Right ventricle myocardium inferior (tissue), 1 donor: ENCODE data around the gene ATP1A2. TPM values are rescaled to one million over a fixed set of nuclear protein-coding genes. Genes with fewer than 3 reads are reported as not detected.

Experiments
- ATAC-seq: fragments of 200-7000 bp; cut with Tn5 transposase; one replicate; pipeline ENCODE4 v1.9.1; 2020; ENCODE audit warnings: mild to moderate bottlenecking, moderate library complexity
- DNase-seq: peaks from one replicate; pipeline ENCODE4 v3.0.0; 2021; ENCODE audit errors: missing footprints
- intact Hi-C: fragments of 100-400 bp; cut with DNase I; formaldehyde crosslinking; loops from one replicate; pipeline ENCODE4 v1.11.0; 2022
- total RNA-seq: library from RNA; stranded (reverse); fragmentation: NEBNext Ultra II Directional; extraction: Animal tissue kit (Norgen Biotek cat#: 25700); gene quantifications from one replicate; pipeline ENCODE4 v1.2.1, GENCODE V29; 2021
- donor health status: DM: no; HTN: yes; CAD: no; lungs with severe emphysema.

ATP1A2 gene
- total RNA-seq, 1 donor from 2014 or later = 209 TPM

DNA sequence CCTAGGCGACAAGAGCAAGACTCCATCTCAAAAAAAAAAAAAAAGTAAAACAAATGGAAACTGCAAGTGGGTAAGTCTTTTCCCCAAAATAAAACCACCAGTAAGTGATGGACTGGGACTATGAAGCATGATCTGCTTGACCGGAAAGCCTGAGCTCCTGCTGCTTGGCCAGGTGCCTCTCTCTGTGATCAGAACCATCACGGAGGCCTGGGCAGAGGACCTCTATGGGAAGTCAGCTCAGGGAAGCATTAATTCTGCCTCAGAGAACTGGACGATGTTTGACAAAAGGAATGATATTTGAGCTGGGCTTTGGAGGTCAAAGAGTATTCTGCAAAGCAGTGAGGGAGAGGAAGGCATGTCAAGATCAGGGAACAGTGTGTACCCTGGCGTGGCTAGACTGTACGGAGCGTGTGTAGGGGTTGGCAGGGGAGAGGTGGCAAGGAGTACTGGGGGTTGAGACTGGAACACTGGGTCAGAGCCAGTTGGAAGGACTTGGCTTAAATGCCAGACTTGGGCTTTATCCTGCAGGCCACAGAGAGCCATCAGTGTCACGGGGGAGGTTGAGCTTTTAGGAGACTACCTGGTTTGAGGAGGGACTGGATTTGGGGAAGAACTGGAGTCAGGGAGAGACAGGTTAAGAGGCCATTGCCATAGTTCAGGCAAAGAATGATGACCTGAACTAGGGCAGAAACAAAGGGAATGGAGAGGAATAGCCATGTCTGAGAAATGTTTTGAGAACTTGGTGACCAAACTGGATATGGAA lies 16.4 kb downstream of the ATP1A2 start:
- ATAC-seq (peak; percentile 90), DNase-seq (peak; percentile 75)
- intact Hi-C loops = loop anchor here (1.0 kb wide), 1 partner anchor 16 kb away; no protein-coding TSS in a partner anchor

DNA sequence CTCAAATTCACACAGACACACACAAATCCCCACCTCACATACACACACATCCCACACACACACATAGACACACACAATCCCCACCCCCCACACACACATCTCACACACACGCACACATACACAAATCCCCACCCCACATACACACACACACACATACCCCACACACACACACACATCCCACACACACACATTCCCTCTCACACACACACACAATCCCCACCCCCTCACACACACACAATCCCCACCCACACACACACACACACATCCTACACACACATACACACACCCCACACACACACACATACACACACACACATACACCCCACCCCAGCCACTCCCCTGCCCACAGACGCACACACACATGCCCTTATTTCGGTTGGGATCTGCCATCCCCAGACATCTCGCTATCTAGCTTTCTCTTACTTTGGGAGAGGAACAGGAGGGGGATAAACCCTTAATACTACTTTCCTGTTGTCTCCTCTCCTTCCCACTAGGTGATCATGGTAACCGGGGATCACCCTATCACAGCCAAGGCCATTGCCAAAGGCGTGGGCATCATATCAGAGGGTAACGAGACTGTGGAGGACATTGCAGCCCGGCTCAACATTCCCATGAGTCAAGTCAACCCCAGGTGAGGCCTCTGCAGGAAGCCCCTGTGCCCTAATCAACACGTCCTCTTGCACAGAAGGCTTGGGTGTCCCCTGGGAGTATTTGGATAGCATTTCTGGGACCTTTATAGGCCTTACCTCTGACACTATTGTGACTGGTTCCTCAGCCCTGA lies 18.6 kb downstream of the ATP1A2 start:
- no peak for DNase-seq
- intact Hi-C loops = no loop called here
- ATAC-seq = no peak

DNA sequence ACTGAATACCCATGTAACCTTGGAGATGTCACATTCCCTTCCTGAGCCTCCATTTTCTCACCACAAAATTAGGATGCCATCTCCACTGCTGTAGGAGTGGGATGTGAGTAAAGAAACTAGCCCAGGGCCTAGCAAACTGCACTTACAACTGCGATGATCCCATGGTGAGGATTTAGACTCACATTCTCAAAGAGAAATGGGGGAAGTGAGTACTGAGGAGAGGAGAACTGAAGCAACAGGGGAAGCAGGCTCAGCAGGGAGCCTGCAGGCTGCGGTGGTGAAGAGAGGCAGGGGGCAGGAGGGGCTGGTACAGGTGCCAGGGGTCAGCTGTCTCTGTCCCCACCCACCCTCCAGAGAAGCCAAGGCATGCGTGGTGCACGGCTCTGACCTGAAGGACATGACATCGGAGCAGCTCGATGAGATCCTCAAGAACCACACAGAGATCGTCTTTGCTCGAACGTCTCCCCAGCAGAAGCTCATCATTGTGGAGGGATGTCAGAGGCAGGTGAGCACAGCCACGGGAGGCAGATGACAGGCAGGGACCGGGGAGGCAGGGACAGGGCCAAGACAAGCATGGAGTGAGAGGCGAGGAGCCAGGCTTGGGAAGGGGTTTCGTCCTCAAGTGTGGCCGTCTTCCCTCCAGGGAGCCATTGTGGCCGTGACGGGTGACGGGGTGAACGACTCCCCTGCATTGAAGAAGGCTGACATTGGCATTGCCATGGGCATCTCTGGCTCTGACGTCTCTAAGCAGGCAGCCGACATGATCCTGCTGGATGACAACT lies 19.4 kb downstream of the ATP1A2 start:
- DNase-seq = no peak
- no peak for ATAC-seq
- intact Hi-C loops = no loop called here

DNA sequence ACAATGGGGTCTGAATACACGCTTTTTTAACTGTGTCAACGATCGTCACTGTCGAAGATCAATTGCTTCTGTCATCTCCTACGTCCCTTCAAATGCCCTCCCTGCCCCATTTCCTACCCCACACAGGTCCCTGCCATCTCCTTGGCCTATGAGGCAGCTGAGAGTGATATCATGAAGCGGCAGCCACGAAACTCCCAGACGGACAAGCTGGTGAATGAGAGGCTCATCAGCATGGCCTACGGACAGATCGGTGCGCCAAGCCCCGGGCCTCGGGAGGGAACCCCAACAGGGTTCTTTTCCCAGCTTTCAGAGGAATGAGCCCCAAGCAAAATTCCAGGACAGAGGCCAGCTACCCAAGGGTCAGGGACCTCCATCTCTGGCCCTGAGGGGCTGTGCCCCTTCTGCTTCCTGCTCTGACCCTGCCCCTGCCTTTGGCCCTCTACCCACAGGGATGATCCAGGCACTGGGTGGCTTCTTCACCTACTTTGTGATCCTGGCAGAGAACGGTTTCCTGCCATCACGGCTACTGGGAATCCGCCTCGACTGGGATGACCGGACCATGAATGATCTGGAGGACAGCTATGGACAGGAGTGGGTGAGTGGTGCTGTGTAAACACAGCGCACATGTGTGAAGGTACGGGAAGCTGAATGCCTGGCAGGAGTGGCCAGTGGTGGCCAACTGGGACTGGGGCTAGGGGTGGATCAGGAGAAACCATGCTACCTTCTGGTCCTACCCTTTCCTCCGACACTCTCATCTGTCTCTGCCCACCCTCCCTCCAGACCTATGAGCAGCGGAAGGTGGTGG lies 20.8 kb downstream of the ATP1A2 start:
- intact Hi-C loops = no loop called here
- no peak for ATAC-seq

DNA sequence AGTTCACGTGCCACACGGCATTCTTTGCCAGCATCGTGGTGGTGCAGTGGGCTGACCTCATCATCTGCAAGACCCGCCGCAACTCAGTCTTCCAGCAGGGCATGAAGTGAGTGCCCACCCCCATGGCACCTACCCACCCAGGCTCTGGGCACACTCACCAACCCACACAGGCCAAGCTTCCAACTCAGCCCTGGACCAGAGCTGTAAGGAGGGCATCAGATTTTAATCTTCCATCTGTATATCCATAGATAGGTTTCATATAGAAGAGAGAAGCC lies 21.3 kb downstream of the ATP1A2 start:
- DNase-seq = no peak
- ATAC-seq = no peak
- intact Hi-C loops = no loop called here

More for the DNA sequence above, 20.8 kb downstream of the ATP1A2 start:
- no peak for DNase-seq

DNA sequence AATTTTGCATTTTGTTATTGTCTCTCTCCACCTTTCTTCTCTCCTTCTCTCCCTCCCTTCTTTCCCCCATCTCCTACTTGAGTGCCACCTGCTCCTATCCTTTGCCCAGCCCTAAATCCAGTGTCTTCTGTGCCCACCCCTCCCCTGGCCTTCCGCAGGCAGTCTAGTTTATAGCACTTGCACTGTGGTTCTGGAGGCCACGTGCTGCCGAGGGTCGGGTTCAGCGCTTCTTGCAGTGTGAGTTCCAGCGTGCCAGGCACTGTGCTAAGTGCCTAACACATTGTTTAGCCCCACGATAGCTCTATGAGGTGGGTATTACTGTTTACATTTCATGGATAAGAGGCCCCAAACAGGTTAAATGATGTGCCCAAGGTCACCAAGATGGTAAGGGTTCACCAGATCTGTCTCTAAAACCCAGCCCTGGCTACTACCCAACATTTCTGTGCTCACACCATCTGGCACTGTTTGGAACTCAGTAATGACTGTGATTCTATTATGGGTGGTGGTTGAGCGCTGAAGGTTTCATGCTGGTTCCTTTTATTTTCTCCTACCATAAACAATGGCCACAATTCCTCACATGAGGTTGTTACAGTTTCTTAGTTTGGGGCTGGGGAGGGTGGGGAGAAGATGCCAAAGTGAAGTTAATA lies 21.8 kb downstream of the ATP1A2 start:
- DNase-seq (no peak), ATAC-seq (no peak)
- intact Hi-C loops = no loop called here

DNA sequence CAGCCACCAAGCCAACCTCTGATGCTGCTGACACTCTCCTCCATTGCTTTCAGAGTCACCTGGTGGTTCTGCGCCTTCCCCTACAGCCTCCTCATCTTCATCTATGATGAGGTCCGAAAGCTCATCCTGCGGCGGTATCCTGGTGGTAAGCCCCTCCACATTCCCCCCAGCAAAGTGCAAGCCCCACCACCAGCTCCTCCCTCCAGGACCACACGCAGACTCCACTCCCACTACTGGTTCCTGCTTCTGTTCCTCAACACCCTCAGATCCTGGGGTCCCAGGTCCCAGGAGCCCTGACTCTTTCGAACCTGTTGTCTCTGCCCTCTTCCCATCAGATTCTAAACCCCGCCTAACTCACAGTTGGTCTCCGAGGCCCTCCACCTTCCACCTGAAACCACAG lies 24.3 kb downstream of the ATP1A2 start:
- DNase-seq (no peak), ATAC-seq (no peak)
- intact Hi-C loops = no loop called here

DNA sequence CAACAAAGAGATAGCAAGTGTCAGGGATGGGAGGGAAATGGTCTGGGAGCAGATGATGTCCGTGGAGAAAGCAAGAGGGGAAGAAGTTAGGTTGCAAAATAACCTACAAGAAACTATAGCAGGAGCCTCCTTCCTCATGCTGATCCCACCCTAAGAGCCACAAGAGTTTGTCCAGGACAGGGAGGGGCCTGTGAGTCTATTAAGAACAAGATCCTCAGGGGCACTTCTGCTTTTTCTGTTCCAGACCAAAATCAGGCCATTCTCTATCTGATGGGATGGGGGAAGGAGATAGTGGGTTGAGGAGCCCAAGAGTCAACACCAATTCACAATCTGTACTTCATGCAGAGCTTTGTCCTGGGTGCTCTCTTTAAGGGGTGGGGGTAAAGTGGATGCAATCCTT lies 28.1 kb downstream of the ATP1A2 start:
- intact Hi-C loops = no loop called here
- DNase-seq = no peak
- ATAC-seq = peak; percentile 14

DNA sequence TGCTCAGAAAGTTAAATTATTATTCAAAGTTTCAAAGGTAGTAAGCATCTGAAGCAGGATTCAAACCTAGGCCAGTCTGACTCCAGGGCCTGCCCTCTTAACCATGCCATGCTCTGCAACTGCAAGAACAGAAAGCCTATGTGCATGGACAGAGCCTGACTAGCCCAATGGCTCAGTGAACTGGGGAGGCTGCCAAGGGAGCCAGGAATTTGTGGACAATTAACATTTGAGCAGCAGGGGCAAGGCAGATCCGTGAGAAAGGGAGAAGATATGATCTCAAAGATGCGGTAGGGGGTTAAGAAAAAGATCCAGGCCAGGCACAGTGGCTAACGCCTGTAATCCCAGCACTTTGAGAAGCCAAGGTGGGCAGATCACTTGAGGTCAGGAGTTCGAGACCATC lies 29.4 kb downstream of the ATP1A2 start:
- intact Hi-C loops = no loop called here
- ATAC-seq = no peak

DNA sequence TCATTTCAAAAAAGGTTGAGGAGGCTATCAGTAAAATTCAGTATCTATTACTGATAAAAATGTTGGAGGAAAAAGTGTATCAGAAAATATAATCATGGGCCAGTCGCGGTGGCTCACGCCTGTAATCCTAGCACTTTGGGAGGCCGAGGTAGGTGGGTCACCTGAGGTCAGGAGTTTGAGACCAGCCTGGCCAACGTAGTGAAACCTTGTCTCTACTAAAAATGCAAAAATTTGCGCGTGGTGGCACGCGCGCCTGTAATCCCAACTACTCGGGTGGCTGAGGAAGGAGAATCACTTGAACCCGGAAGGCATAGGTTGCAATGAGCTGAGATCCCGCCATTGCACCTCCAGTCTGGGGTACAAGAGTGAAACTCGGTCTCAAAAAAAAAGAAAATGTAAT lies 30.5 kb downstream of the ATP1A2 start:
- intact Hi-C loops = no loop called here

More for the DNA sequence above, 29.4 kb downstream of the ATP1A2 start:
- DNase-seq = no peak

DNA sequence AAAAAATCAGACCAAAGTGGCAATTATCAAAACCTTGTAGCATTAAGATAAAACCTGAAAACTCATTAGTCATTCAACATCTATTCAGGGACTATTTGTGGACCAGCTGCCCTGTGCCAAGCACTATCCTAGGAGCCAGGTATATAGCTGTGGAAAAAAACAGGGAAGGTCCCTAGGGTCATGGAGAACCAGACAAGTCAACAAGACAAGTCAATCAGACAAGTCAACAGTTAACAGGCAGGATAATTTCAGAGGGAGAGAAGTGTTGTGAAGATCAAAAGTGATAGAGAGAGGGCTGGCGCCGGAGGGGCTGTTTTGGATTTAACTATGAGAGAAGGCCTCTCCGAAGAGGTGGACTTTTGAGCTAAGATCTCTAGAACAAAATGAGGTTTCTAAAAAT lies 32.6 kb downstream of the ATP1A2 start:
- intact Hi-C loops = no loop called here
- no peak for ATAC-seq
- DNase-seq = no peak

More for the DNA sequence above, 30.5 kb downstream of the ATP1A2 start:
- DNase-seq (no peak), ATAC-seq (no peak)

DNA sequence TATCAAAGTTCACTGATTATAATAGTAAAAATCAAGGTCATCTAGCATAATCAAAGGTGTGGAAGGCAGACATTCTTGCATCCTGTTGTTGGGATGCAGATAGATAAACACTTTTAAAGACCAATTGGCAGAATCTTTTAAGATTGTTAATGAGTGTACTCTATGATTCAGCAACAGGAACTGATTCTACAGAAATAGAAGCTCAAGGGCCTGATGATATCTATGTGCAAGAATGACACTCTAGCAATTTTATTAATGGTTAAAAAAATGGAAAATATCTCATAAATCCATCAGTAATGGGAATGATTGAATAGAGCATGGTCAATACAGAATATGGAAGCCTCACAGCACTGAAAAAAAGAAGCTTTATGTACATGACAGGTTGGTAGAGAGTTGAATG lies 33.7 kb downstream of the ATP1A2 start:
- DNase-seq = no peak
- intact Hi-C loops = no loop called here
- no peak for ATAC-seq

DNA sequence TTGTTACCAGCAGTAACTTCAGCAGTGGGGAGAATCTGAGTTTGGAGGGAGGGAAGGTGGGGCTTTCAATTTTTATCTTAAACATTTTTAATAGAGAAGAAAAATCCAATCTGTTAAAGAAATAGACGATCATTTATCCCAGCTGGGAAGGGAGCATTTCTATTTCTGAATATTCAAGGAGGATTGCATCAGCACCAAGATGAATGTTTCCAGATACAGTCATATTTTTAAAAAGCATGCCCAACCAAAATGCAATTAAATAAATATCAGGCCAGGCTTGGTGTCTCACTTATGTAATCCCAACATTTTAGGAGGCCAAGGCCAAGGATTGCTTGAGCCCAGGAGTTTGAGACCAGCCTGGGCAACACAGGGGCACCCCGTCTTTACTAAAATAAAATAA lies 34.2 kb downstream of the ATP1A2 start:
- no peak for DNase-seq
- intact Hi-C loops = no loop called here
- no peak for ATAC-seq

DNA sequence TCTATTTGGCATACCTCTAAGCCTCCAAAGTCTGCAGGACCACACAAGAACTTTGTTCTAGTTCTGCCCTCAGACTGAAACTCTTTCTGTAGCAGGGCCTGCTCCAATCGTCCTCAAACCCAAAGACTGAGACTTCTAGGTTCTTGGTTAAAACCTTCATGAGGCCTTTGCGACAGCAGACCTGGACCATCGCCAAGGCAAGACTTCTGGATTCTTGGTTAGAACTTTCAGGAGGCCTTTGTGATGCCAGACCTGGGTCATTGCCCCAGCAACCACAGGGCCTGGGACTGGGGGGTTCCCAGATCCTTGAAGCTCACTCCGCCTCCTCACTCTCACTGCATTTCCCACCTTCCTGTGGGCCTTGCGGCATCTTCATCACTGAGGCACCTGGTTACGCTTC lies 35.7 kb downstream of the ATP1A2 start, which contains the start of gene ATP1A4:
ATP1A4 (plus strand) TSS at position 301 of the 400 bp plus-strand sequence. CDS start 438 bp downstream, outside the sequence.
- ATAC-seq (no peak), DNase-seq (no peak)
- intact Hi-C loops = no loop called here

DNA sequence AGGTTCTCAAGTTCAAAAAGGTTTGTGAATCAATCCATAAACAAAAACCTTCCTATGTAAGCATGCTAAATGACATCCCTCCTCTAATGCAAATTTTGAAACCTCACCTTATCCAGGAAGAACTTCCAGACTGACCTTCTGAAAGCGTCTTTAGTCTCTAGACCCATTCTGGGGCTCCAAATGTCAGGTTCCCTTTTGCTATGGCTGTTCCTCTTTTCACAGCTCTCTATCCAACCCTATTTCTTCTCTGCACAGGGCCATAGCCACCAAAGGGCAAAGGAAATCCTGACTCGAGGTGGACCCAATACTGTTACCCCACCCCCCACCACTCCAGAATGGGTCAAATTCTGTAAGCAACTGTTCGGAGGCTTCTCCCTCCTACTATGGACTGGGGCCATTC lies 39.2 kb downstream of the ATP1A2 start:
- DNase-seq (no peak), ATAC-seq (no peak)
- intact Hi-C loops = no loop called here

DNA sequence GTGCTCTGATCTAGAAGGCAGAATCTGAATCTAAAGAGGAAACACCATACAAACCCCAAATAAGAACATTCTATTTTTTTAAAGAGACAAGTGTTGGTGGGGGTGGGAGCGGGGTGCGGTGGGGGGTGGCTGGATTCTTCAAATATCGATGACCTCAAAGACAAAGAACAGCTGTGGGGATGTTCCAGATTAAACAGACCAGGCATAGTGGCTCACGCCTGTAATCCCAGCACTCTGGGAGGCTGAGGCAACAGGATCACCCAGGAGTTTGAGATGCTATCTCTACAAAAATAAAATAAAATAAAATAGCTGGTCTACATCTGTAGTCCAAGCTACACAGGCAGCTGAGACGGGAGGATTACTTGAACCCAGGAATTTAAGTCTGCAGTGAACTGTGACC lies 40.8 kb downstream of the ATP1A2 start:
- DNase-seq (no peak), ATAC-seq (no peak)
- intact Hi-C loops = no loop called here

DNA sequence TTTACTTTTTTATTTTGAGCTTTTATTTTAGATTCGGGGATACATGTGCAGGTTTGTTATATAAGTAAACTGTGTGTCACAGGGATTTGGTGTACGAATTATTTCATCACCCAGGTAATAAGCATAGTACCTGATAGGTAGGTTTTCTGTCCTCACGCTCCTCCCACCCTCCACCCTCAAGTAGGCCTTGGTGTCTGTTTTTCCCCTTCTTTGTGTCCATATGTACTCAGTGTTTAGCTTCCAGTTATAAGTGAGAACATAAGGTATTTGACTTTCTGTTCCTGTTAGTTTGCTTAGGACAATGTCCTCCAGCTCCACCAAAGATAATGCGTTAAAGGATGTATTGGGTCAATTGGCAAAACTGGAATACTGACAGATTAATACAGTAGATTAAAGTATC lies 41.6 kb downstream of the ATP1A2 start:
- ATAC-seq = no peak
- intact Hi-C loops = no loop called here
- no peak for DNase-seq

DNA sequence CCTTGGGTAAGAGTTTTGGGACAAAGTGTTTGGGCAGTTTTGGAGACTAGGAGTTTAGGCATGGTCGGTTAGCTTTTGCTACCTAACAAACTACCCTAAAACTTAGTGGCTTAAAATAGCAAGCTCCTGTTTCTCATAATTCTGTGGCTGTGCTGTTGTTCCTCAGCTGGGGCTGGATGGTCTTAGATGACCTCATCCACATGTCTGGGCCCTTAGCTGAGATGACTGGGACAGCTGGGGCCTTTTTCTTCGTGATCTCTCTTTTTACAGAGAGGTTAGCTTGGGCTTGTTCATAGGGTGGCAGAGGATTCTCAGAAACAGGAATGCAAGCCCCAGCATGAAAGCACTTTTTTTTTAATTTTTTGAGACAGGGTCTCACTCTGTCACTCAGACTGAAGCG lies 42.5 kb downstream of the ATP1A2 start:
- no peak for DNase-seq
- intact Hi-C loops = loop anchor here (2.0 kb wide), 1 partner anchor 31 kb away; no protein-coding TSS in a partner anchor
- ATAC-seq = no peak
